ENCODE results near the gene HOXD4.

Gene HOXD4

GRCh38 chr2:176128172-176128981 lies 23.0 kb upstream of the HOXD4 start:
- DNase-seq, result no peak

GRCh38 chr2:176128982-176129796 lies 22.2 kb upstream of the HOXD4 start, which contains the start of gene HOXD8:
Gene HOXD8 (plus strand): TSS chr2:176129705. CDS start chr2:176130367, 662 bp downstream.
- peak in 1 of 2 donors; percentile 21 for DNase-seq

- no peak for DNase-seq
Measured at GRCh38 chr2:176129813-176130146, 21.6 kb upstream of the HOXD4 start.

GRCh38 chr2:176130147-176130956 lies 21.0 kb upstream of the HOXD4 start:
- peak in 1 of 2 donors; percentile 38 for DNase-seq

GRCh38 chr2:176130957-176131847 lies 20.1 kb upstream of the HOXD4 start:
- DNase-seq, result no peak

- DNase-seq, result no peak
Measured at GRCh38 chr2:176131848-176132158, 19.5 kb upstream of the HOXD4 start.

GRCh38 chr2:176132205-176133171 lies 18.9 kb upstream of the HOXD4 start:
- DNase-seq, result no peak

GRCh38 chr2:176133389-176133788 lies 18.0 kb upstream of the HOXD4 start:
- no peak for DNase-seq

GRCh38 chr2:176134035-176134434 lies 17.3 kb upstream of the HOXD4 start:
- DNase-seq, result no peak

- DNase-seq, result no peak
Measured at GRCh38 chr2:176135035-176135440, 16.3 kb upstream of the HOXD4 start.

- DNase-seq, result no peak
Measured at GRCh38 chr2:176136374-176137251, 14.7 kb upstream of the HOXD4 start.

GRCh38 chr2:176137252-176137580 lies 14.1 kb upstream of the HOXD4 start:
- DNase-seq, result no peak

GRCh38 chr2:176137906-176138305 lies 13.4 kb upstream of the HOXD4 start:
- DNase-seq, result no peak

- no peak for DNase-seq
Measured at GRCh38 chr2:176138526-176138922, 12.8 kb upstream of the HOXD4 start.

GRCh38 chr2:176138923-176139660 lies 12.3 kb upstream of the HOXD4 start:
- no peak for DNase-seq

- no peak for DNase-seq
Measured at GRCh38 chr2:176139661-176140512, 11.5 kb upstream of the HOXD4 start.

- DNase-seq, result peak; percentile 56 to 78
Measured at GRCh38 chr2:176140513-176141317, 10.6 kb upstream of the HOXD4 start.

- DNase-seq, result no peak
Measured at GRCh38 chr2:176142281-176142680, 9.1 kb upstream of the HOXD4 start.
